Mesodermal cell (in vitro differentiated cells): ENCODE data around the gene CCDC159.
"Not testable (repeated sequence)": the region's sequence is repeated elsewhere in the genome, so short reads cannot be mapped to it uniquely, and the experiment has no call there.

Experiments
- H3K27ac ChIP-seq: 2 replicates; pipeline ENCODE4 v1.7.0; 2013; ENCODE audit warnings: mild to moderate bottlenecking, low read depth, low read length, moderate library complexity; ENCODE audit not compliant: severe bottlenecking
- H3K36me3 ChIP-seq: 2 replicates; pipeline ENCODE4 v1.7.1; 2013; ENCODE audit warnings: mild to moderate bottlenecking, low read length, moderate library complexity; ENCODE audit not compliant: control insufficient read depth, insufficient read depth
- H3K4me1 ChIP-seq: one replicate; pipeline ENCODE4 v1.7.1; 2013; ENCODE audit warnings: mild to moderate bottlenecking, low read length; ENCODE audit not compliant: insufficient read depth, control insufficient read depth, poor library complexity, severe bottlenecking
- H3K4me3 ChIP-seq: 2 replicates; pipeline ENCODE4 v1.7.0; 2013; ENCODE audit warnings: low read length, control low read depth, mild to moderate bottlenecking; ENCODE audit not compliant: insufficient read depth, poor library complexity, severe bottlenecking; ENCODE audit errors: extremely low read depth
- H3K9me3 ChIP-seq: 2 replicates; pipeline ENCODE4 v1.7.1; 2013; ENCODE audit warnings: mild to moderate bottlenecking, low read length, moderate library complexity; ENCODE audit not compliant: control insufficient read depth
- WGBS, 2 experiments: methylation state at CpG; one replicate each; pipeline ENCODE4 v1.1.5; 2013; ENCODE audit warnings: missing lambda C conversion rate in 2 of 2; ENCODE audit not compliant: insufficient coverage in 2 of 2; 5-methylcytosine and 5-hydroxymethylcytosine counted together

The CCDC159 gene

GRCh38 chr19:11373166-11373884 lies 27.0 kb downstream of the CCDC159 start:
- Histone ChIP-seq H3K4me3 (no peak overlapping the region), H3K4me1 (peaks cover 17% of the 10 kb centered on the region), H3K27ac (peak overlapping the region; percentile 79), H3K9me3 (no peaks in the 10 kb centered on the region), H3K36me3 (peaks cover 17% of the 10 kb centered on the region)
- WGBS, 2 experiments: 54 to 78% methylated on average over 5 to 9 of the region's 10 CpGs

GRCh38 chr19:11373885-11374432 lies 27.6 kb downstream of the CCDC159 start:
- Histone ChIP-seq H3K27ac (peak overlapping the region; percentile 79), H3K4me3 (peak overlapping the region; percentile 58), H3K9me3 (no peaks in the 10 kb centered on the region), H3K4me1 (peaks cover 17% of the 10 kb centered on the region), H3K36me3 (peaks cover 23% of the 10 kb centered on the region)
- WGBS, 2 experiments: 76 to 83% methylated on average over 8 to 11 of the region's 11 CpGs

- WGBS, 2 experiments: 0% methylated on average over 40 to 42 of the region's 44 CpGs
- H3K4me3 ChIP-seq: peak within 1 kb of the TSS; percentile 58
- H3K36me3 ChIP-seq: peaks cover 24% of the 10 kb centered on the region
- H3K27ac ChIP-seq: peak within 1 kb of the TSS; percentile 86
- H3K4me1 ChIP-seq: peaks cover 17% of the 10 kb centered on the region
- no peaks in the 10 kb centered on the region for H3K9me3 ChIP-seq
Observed at GRCh38 chr19:11374433-11375142, 28.3 kb downstream of the CCDC159 start, which contains the start of gene SWSAP1. SWSAP1 (plus strand) TSS chr19:11374666; CDS start chr19:11374681, 15 bp downstream.

- Histone ChIP-seq H3K9me3 (no peaks in the 10 kb centered on the region), H3K4me3 (peak overlapping the region; percentile 58), H3K36me3 (peaks cover 24% of the 10 kb centered on the region), H3K4me1 (peaks cover 17% of the 10 kb centered on the region), H3K27ac (peak overlapping the region; percentile 46)
- WGBS, 2 experiments: 38 to 46% methylated on average over 24 to 27 of the region's 27 CpGs
Observed at GRCh38 chr19:11375143-11375948, 29.0 kb downstream of the CCDC159 start.

GRCh38 chr19:11377237-11377636 lies 30.9 kb downstream of the CCDC159 start:
- Histone ChIP-seq H3K4me1 (peaks cover 17% of the 10 kb centered on the region), H3K27ac (peak overlapping the region; percentile 16), H3K36me3 (peaks cover 24% of the 10 kb centered on the region), H3K4me3 (no peak overlapping the region), H3K9me3 (no peaks in the 10 kb centered on the region)

- H3K4me1 ChIP-seq: peaks cover 17% of the 10 kb centered on the region
- peaks cover 24% of the 10 kb centered on the region for H3K36me3 ChIP-seq
- WGBS, 2 experiments: 95 to 100% methylated on average over 2 to 3 of the region's 3 CpGs
- no peaks in the 10 kb centered on the region for H3K9me3 ChIP-seq
- H3K4me3 ChIP-seq: no peak overlapping the region
- H3K27ac ChIP-seq: no peak overlapping the region
Observed at GRCh38 chr19:11377756-11378155, 31.4 kb downstream of the CCDC159 start.

- Histone ChIP-seq H3K4me1 (peaks cover 17% of the 10 kb centered on the region), H3K9me3 (no peaks in the 10 kb centered on the region), H3K27ac (no peak overlapping the region), H3K4me3 (no peak overlapping the region), H3K36me3 (peaks cover 24% of the 10 kb centered on the region)
- 59 to 67% methylated on average over 6 to 8 of the region's 8 CpGs for WGBS, 2 experiments
Observed at GRCh38 chr19:11378319-11379189, 32.2 kb downstream of the CCDC159 start.

- H3K27ac ChIP-seq, H3K4me3 ChIP-seq, H3K9me3 ChIP-seq: not testable (repeated sequence)
- WGBS, 2 experiments: 86 to 95% methylated on average over 10 to 13 of the region's 14 CpGs
- Histone ChIP-seq H3K36me3 (peaks cover 24% of the 10 kb centered on the region), H3K4me1 (peaks cover 15% of the 10 kb centered on the region)
Observed at GRCh38 chr19:11379269-11379845, 33.0 kb downstream of the CCDC159 start.

GRCh38 chr19:11379857-11380350 lies 33.6 kb downstream of the CCDC159 start:
- peaks cover 18% of the 10 kb centered on the region for H3K4me1 ChIP-seq
- 92 to 97% methylated on average over 6 of the region's 7 CpGs for WGBS, 2 experiments
- no peaks in the 10 kb centered on the region for H3K9me3 ChIP-seq
- H3K36me3 ChIP-seq: peaks cover 24% of the 10 kb centered on the region
- no peak overlapping the region for H3K27ac ChIP-seq
- H3K4me3 ChIP-seq: no peak overlapping the region
